ENCODE measurements around the gene SAMD14. TPM values are rescaled to one million over a fixed set of nuclear protein-coding genes. Genes with fewer than 3 reads are reported as not detected.

Gene SAMD14
- polyA plus RNA-seq, 2 of the 4 experiments (the other 2 are of a cell fraction): 0.12 to 0.75 TPM

- 89% methylated on average over 2 of the region's 2 CpGs for WGBS (ENCODE audit: missing lambda C conversion rate)
- FAIRE-seq (no peak), ATAC-seq (no peak), DNase-seq (ENCODE audit: low read depth in 1 of 2, low spot score in 1 of 2) (no peak)
- TF ChIP-seq ZFP36 (IDR thresholded peaks at IDR 0.05; ENCODE audit: borderline replicate concordance, partially characterized antibody): no peak
- TF ChIP-seq ZC3H11A (IDR thresholded peaks at IDR 0.05): no peak
- no peak for TF ChIP-seq HOXB13 (CRISPR knock-in tag; IDR thresholded peaks at IDR 0.05; ENCODE audit: low read depth)
- TF ChIP-seq FOSB (CRISPR knock-in tag; IDR thresholded peaks at IDR 0.05): no peak
- TF ChIP-seq RAD21 (conservative IDR thresholded peaks at IDR 0.05 in 1 of 2, IDR thresholded peaks at IDR 0.05 in 1 of 2): no peak
- TF ChIP-seq JUNB (IDR thresholded peaks at IDR 0.05): no peak
- no peak for TF ChIP-seq JUN (IDR thresholded peaks at IDR 0.05)
- TF ChIP-seq BHLHE40 (IDR thresholded peaks at IDR 0.05; ENCODE audit: low read depth, low read length): no peak
- TF ChIP-seq RARB (CRISPR knock-in tag; IDR thresholded peaks at IDR 0.05): no peak
- TF ChIP-seq POLR2AphosphoS2 (conservative IDR thresholded peaks at IDR 0.05; ENCODE audit: low read length): no peak
- no peak for TF ChIP-seq TP53 (CRISPR knock-in tag; IDR thresholded peaks at IDR 0.05)
- Histone ChIP-seq H3K4me1 (peaks cover 19% of the 10 kb centered on the region; the same call in 2 of the 3 replicates), H3K27ac (no peak overlapping the region), H3K4me3 (no peak overlapping the region), H3K4me2 (no peak overlapping the region), H3K9me3 (no peaks in the 10 kb centered on the region)
- POLR2A ChIA-PET: interaction anchor here (1.8 kb wide), 1 partner anchor 13 kb away, joined by 8 read pairs; no protein-coding TSS in a partner anchor
- CTCF ChIA-PET: interaction anchor here (1.0 to 17.0 kb wide), 9 partner anchors 10 to 138 kb away, joined by 3 to 817 read pairs (median 15); partner anchors contain the start of genes COL1A1 and PPP1R9B
Measured at GRCh38 chr17:50164697-50164988, 34.7 kb upstream of the SAMD14 start.

- ATAC-seq (no peak), DNase-seq (ENCODE audit: low read depth in 1 of 2, low spot score in 1 of 2) (no peak), FAIRE-seq (no peak)
- CTCF ChIA-PET: interaction anchor here (1.0 to 17.0 kb wide), 9 partner anchors 9 to 136 kb away, joined by 3 to 817 read pairs (median 15); partner anchors contain the start of genes COL1A1 and PPP1R9B
- Histone ChIP-seq H3K4me3 (no peak overlapping the region), H3K27ac (peak overlapping the region in 1 of 2 experiments; percentile 18; a peak in 1 of 6 replicates), H3K9me3 (no peaks in the 10 kb centered on the region), H3K4me2 (no peak overlapping the region), H3K4me1 (peaks cover 13% of the 10 kb centered on the region; the same call in 2 of the 3 replicates)
- 78% methylated on average over 11 of the region's 11 CpGs for WGBS (ENCODE audit: missing lambda C conversion rate)
- POLR2A ChIA-PET: no interaction called here
- no peak for TF ChIP-seq HOXB13 (CRISPR knock-in tag; IDR thresholded peaks at IDR 0.05; ENCODE audit: low read depth)
- TF ChIP-seq EHF (CRISPR knock-in tag; IDR thresholded peaks at IDR 0.05): no peak
- TF ChIP-seq HMGXB4 (CRISPR knock-in tag; IDR thresholded peaks at IDR 0.05; ENCODE audit: borderline replicate concordance): no peak
- no peak for TF ChIP-seq RAD21 (conservative IDR thresholded peaks at IDR 0.05 in 1 of 2, IDR thresholded peaks at IDR 0.05 in 1 of 2)
- TF ChIP-seq ZNF302 (CRISPR knock-in tag; IDR thresholded peaks at IDR 0.05): no peak
- no peak for TF ChIP-seq MAZ (IDR thresholded peaks at IDR 0.05; ENCODE audit: borderline replicate concordance, low read depth, low read length)
- no peak for TF ChIP-seq PHF8 (IDR thresholded peaks at IDR 0.05; ENCODE audit: borderline replicate concordance, low read depth)
- TF ChIP-seq FOSB (CRISPR knock-in tag; IDR thresholded peaks at IDR 0.05): no peak
- no peak for TF ChIP-seq MAX (IDR thresholded peaks at IDR 0.05)
- no peak for TF ChIP-seq BCL3 (IDR thresholded peaks at IDR 0.05)
- TF ChIP-seq ELK1 (IDR thresholded peaks at IDR 0.05; ENCODE audit: low read depth, low read length): no peak
- no peak for TF ChIP-seq TP53 (CRISPR knock-in tag; IDR thresholded peaks at IDR 0.05)
- TF ChIP-seq CHD4 (IDR thresholded peaks at IDR 0.05; ENCODE audit: borderline replicate concordance): no peak
- no peak for TF ChIP-seq JUN (IDR thresholded peaks at IDR 0.05)
- TF ChIP-seq FOXS1 (CRISPR knock-in tag; IDR thresholded peaks at IDR 0.05): no peak
- TF ChIP-seq ZC3H11A (IDR thresholded peaks at IDR 0.05): no peak
Measured at GRCh38 chr17:50163843-50164696, 34.1 kb upstream of the SAMD14 start.

Measured in A549 (cell line).